Endothelial cell of umbilical vein (primary cell): ENCODE results near the gene OR4X2. TPM values are rescaled to one million over a fixed set of nuclear protein-coding genes. Genes with fewer than 3 reads are reported as not detected.
"Not testable (repeated sequence)": the region's sequence is repeated elsewhere in the genome, so short reads cannot be mapped to it uniquely, and the experiment has no call there.

Source experiments
- BruUV-seq: library from RNA; stranded (reverse); fragments of 400-500 nt; replicated peaks from 2 replicates; lab custom pipeline; 2021; lab: Mats Ljungman, UMichigan
- CTCF ChIA-PET: fragments of 300-600, 350-600 bp; sonication (Branson Sonifier 250); formaldehyde crosslinking; loops from one replicate; lab custom pipeline; 2021; ENCODE audit warnings: antibody characterized with exemption, inconsistent platforms; lab: Charles Lee
- POLR2A ChIA-PET: fragments of 300-600, 350-600 bp; sonication (Branson Sonifier 250); formaldehyde crosslinking; loops from one replicate; lab custom pipeline; 2021; ENCODE audit warnings: antibody characterized with exemption, inconsistent platforms; lab: Charles Lee
- DNase-seq: peaks from one replicate; pipeline ENCODE4 v3.0.0-alpha.2; 2011; ENCODE audit warnings: low read depth, low spot score
- FAIRE-seq: peaks from 2 replicates; lab custom pipeline; 2011; peaks lifted over from hg19 to GRCh38; lab: Jason Lieb, UNC
- H2AFZ ChIP-seq: 2 replicates; pipeline ENCODE4 v1.6.0; 2012; ENCODE audit warnings: low read depth, low read length, control low read depth, inconsistent platforms
- H3K27ac ChIP-seq: 2 replicates; pipeline ENCODE4 v1.5.1; 2011; ENCODE audit warnings: low read depth, mild to moderate bottlenecking, control low read depth, low read length, moderate library complexity; ENCODE audit not compliant: insufficient read depth
- H3K27me3 ChIP-seq, 2 experiments: 2 replicates each; pipeline versions ENCODE4 v1.6.0 to v1.6.1; 2011; ENCODE audit warnings: low read length in 2 of 2, mixed read lengths in 1 of 2; ENCODE audit not compliant: control insufficient read depth in 2 of 2, insufficient read depth in 2 of 2
- H3K36me3 ChIP-seq, 2 experiments: 2 replicates in 1 of 2; 3 replicates in 1 of 2; pipeline ENCODE4 v1.5.1; 2011; ENCODE audit warnings: low read length in 2 of 2, mild to moderate bottlenecking in 1 of 2, moderate library complexity in 1 of 2; ENCODE audit not compliant: control insufficient read depth in 2 of 2, insufficient read depth in 2 of 2; ENCODE audit errors: extremely low read depth in 1 of 2
- H3K4me1 ChIP-seq: 3 replicates; pipeline ENCODE4 v1.5.1; 2011; ENCODE audit warnings: mild to moderate bottlenecking, low read length; ENCODE audit not compliant: control insufficient read depth, insufficient read depth; ENCODE audit errors: extremely low read depth
- H3K4me2 ChIP-seq: 2 replicates; pipeline ENCODE4 v1.6.1; 2011; ENCODE audit warnings: low read length, control low read depth, mixed read lengths; ENCODE audit not compliant: insufficient read depth
- H3K4me3 ChIP-seq, 3 experiments: fragments of 200-600 bp in 1 of 3; sonication (generic), shearing (Covaris generic) in 1 of 3; replicated peaks in 1 of 3; 2 replicates each; pipeline ENCODE4 v1.5.1; 2011 to 2016; ENCODE audit warnings: control low read depth in 3 of 3, low read length in 3 of 3, mild to moderate bottlenecking in 2 of 3, inconsistent platforms in 1 of 3, low read depth in 1 of 3, moderate library complexity in 1 of 3; ENCODE audit not compliant: insufficient read depth in 1 of 3
- H3K79me2 ChIP-seq: 2 replicates; pipeline ENCODE4 v1.6.0; 2012; ENCODE audit warnings: low read length, inconsistent platforms; ENCODE audit not compliant: control insufficient read depth, insufficient read depth
- H3K9ac ChIP-seq: replicated peaks from 2 replicates; pipeline ENCODE3; 2011; ENCODE audit warnings: low read length, control low read depth; ENCODE audit not compliant: insufficient read depth; ENCODE audit errors: extremely low read depth
- H3K9me1 ChIP-seq: replicated peaks from 3 replicates; pipeline ENCODE4 v1.6.0; 2011; ENCODE audit warnings: mild to moderate bottlenecking, low read length; ENCODE audit not compliant: control insufficient read depth, insufficient read depth; ENCODE audit errors: extremely low read depth
- H3K9me3 ChIP-seq: replicated peaks from 2 replicates; pipeline ENCODE4 v1.5.1; 2012; ENCODE audit warnings: low read length, inconsistent platforms; ENCODE audit not compliant: control insufficient read depth, insufficient read depth
- H4K20me1 ChIP-seq: replicated peaks from 2 replicates; pipeline ENCODE3; 2011; ENCODE audit warnings: mild to moderate bottlenecking, low read length; ENCODE audit not compliant: control insufficient read depth, insufficient read depth; ENCODE audit errors: extremely low read depth
- EZH2 ChIP-seq: IDR thresholded peaks from 2 replicates; pipeline ENCODE4 v1.6.1; 2012; ENCODE audit warnings: borderline replicate concordance, low read depth, mild to moderate bottlenecking, moderate library complexity, low read length, inconsistent platforms; ENCODE audit not compliant: severe bottlenecking
- FOS ChIP-seq: IDR thresholded peaks from 2 replicates; pipeline ENCODE4 v1.6.1; 2011; ENCODE audit warnings: mild to moderate bottlenecking, low read length, moderate library complexity, borderline replicate concordance; ENCODE audit not compliant: insufficient read depth
- GATA2 ChIP-seq: IDR thresholded peaks from 2 replicates; pipeline ENCODE4 v1.7.0; 2011; ENCODE audit warnings: low read depth, mild to moderate bottlenecking, moderate library complexity, mixed read lengths, low read length; ENCODE audit not compliant: insufficient read length, insufficient read depth
- JUN ChIP-seq: IDR thresholded peaks from 2 replicates; pipeline ENCODE4 v1.6.1; 2011; ENCODE audit warnings: borderline replicate concordance, low read depth; ENCODE audit not compliant: insufficient read length, insufficient read depth
- MYC ChIP-seq: IDR thresholded peaks from one replicate; pipeline ENCODE4 v1.6.1; 2011; ENCODE audit warnings: mild to moderate bottlenecking, low read depth, low read length
- POLR2A ChIP-seq: IDR thresholded peaks from 2 replicates; pipeline ENCODE4 v1.6.1; 2012; ENCODE audit warnings: low read depth, mild to moderate bottlenecking, control low read depth, low read length
- POLR2AphosphoS5 ChIP-seq: IDR thresholded peaks from 2 replicates; pipeline ENCODE4 v1.6.1; 2012; ENCODE audit warnings: low read depth, mild to moderate bottlenecking, control low read depth, low read length, moderate library complexity; ENCODE audit not compliant: insufficient read depth
- dilution Hi-C: fragments of 300-500 bp; cut with MboI; formaldehyde crosslinking; loops from one replicate; pipeline ENCODE4 v1.15.0; 2019; ENCODE audit warnings: low sequenced_read_pairs; ENCODE audit not compliant: extremely low pct_ligation_motif_present
- intact Hi-C: fragments of 100-400 bp; cut with micrococcal nuclease; formaldehyde crosslinking; loops from one replicate; pipeline ENCODE4 v1.10.0; 2022
- polyA plus RNA-seq, 4 experiments: library from polyadenylated mRNA; depleted of rRNA in 3 of 4; stranded (reverse) in 3 of 4; unstranded in 1 of 4; fragments of >200 nt; gene quantifications; 2 replicates each; pipeline versions ENCODE4 v1.2.1 to v1.2.3, GENCODE V29; 2011 to 2012; ENCODE audit warnings: missing spikeins in 1 of 4
- total RNA-seq: library from RNA; stranded (reverse); gene quantifications from 2 replicates; pipeline ENCODE4 v1.2.3, GENCODE V29; 2021
- TF ChIP-seq, protein P1 (sequence below): IDR thresholded peaks from 2 replicates; pipeline ENCODE4 v1.6.1; 2011; ENCODE audit not compliant: insufficient read depth, insufficient read length
- TF ChIP-seq, protein P2 (sequence below), 2 donors: IDR thresholded peaks; 1 replicate in 1 of 2; 2 replicates in 1 of 2; pipeline ENCODE4 v1.5.1; 2011; ENCODE audit warnings: low read length in 2 of 2, mild to moderate bottlenecking in 2 of 2, moderate library complexity in 2 of 2, control low read depth in 1 of 2, inconsistent platforms in 1 of 2, low read depth in 1 of 2; ENCODE audit not compliant: insufficient read depth in 1 of 2; ENCODE audit errors: extremely low read depth in 1 of 2

OR4X2 gene
- total and polyA plus RNA-seq, 2 donors (not counting 3 experiments of a cell fraction or from before 2014, with no cell fraction given), result not detected

DNA sequence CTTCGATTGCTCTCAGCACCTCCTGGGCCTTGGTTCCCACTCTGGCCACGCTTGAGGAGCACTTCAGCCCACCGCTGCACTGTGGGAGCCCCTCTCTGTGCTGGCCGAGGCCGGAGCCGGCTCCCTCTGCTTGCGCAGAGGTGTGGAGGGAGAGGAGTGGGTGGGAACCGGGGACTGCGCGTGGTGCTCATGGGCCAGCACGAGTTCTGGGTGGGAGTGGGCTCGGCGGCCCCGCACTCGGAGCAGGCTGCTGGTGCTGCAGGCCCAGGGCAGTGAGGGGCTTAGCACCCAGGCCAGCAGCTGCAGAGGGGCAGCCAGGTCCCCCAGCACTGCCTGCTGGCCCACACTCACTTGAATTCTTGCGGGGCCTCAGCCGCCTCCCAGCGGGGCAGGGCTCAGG lies 16.1 kb upstream of the OR4X2 start:
- no peaks in the 10 kb centered on the region for H4K20me1 ChIP-seq
- no peaks in the 10 kb centered on the region for H3K27me3 ChIP-seq
- DNase-seq (no peak), FAIRE-seq (no peak)
- H3K27ac ChIP-seq, result no peak overlapping the region
- no peak overlapping the region for H3K9ac ChIP-seq
- H3K9me1 ChIP-seq, result no peaks in the 10 kb centered on the region
- TF ChIP-seq POLR2A (no peak), MYC (no peak), POLR2AphosphoS5 (no peak), FOS (no peak), JUN (no peak), EZH2 (no peak), GATA2 (no peak)
- TF ChIP-seq, protein P1, sequence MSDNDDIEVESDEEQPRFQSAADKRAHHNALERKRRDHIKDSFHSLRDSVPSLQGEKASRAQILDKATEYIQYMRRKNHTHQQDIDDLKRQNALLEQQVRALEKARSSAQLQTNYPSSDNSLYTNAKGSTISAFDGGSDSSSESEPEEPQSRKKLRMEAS, result no peak
- TF ChIP-seq, protein P2, sequence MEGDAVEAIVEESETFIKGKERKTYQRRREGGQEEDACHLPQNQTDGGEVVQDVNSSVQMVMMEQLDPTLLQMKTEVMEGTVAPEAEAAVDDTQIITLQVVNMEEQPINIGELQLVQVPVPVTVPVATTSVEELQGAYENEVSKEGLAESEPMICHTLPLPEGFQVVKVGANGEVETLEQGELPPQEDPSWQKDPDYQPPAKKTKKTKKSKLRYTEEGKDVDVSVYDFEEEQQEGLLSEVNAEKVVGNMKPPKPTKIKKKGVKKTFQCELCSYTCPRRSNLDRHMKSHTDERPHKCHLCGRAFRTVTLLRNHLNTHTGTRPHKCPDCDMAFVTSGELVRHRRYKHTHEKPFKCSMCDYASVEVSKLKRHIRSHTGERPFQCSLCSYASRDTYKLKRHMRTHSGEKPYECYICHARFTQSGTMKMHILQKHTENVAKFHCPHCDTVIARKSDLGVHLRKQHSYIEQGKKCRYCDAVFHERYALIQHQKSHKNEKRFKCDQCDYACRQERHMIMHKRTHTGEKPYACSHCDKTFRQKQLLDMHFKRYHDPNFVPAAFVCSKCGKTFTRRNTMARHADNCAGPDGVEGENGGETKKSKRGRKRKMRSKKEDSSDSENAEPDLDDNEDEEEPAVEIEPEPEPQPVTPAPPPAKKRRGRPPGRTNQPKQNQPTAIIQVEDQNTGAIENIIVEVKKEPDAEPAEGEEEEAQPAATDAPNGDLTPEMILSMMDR (IDR thresholded peaks at IDR 0.05; ENCODE audit: extremely low read depth in 1 of 2, insufficient read depth in 1 of 2, low read depth in 1 of 2, low read length in 2 of 2), result no peak
- ChIA-PET POLR2A (no interaction called here), CTCF (interaction anchor here (0.6 kb wide), 1 partner anchor 16 kb away, joined by 3 read pairs; no protein-coding TSS in a partner anchor)
- H3K4me1 ChIP-seq, result no peaks in the 10 kb centered on the region
- BruUV-seq, result no TSS peak
- no peaks in the 10 kb centered on the region for H3K9me3 ChIP-seq
- no peak overlapping the region for H2AFZ ChIP-seq
- intact Hi-C loops (no loop called here), dilution Hi-C loops (no loop called here)
- H3K4me3 ChIP-seq, result no peak overlapping the region
- H3K4me2 ChIP-seq, result no peak overlapping the region
- H3K79me2 ChIP-seq, result no peaks in the 10 kb centered on the region
- H3K36me3 ChIP-seq, result no peaks in the 10 kb centered on the region

DNA sequence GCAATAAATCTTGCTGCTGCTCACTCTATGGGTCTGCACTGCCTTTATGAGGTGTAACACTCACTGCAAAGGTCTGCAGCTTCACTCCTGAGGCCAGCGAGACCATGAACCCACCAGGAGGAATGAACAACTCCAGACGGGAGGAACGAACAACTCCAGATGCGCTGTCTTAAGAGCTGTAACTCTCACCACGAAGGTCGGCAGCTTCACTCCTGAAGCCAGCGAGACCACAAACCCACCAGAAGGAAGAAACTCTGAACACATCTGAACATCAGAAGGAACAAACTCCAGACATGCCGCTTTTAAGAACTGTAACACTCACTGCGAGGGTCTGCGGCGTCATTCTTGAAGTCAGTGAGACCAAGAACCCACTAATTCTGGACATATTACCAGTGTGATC lies 14.8 kb upstream of the OR4X2 start:
- H3K36me3 ChIP-seq, result not testable (repeated sequence)

More for the DNA sequence above, 14.8 kb upstream of the OR4X2 start:
- H3K4me1 ChIP-seq, POLR2A ChIA-PET, H3K9me1 ChIP-seq, H3K9me3 ChIP-seq, FAIRE-seq, intact Hi-C loops, dilution Hi-C loops, H3K79me2 ChIP-seq, H2AFZ ChIP-seq, CTCF ChIA-PET, H4K20me1 ChIP-seq, H3K27ac ChIP-seq, H3K9ac ChIP-seq, H3K27me3 ChIP-seq, BruUV-seq, H3K4me2 ChIP-seq, H3K4me3 ChIP-seq, DNase-seq: not testable (repeated sequence)
